ENCODE measurements around the gene PARP1. TPM values are rescaled to one million over a fixed set of nuclear protein-coding genes. Genes with fewer than 3 reads are reported as not detected.
A peak's percentile ranks its signal among the peaks of the same experiment; 100 is the strongest.

PARP1 gene
- total RNA-seq, 1 donor from 2014 or later, result 63.6 TPM

DNA sequence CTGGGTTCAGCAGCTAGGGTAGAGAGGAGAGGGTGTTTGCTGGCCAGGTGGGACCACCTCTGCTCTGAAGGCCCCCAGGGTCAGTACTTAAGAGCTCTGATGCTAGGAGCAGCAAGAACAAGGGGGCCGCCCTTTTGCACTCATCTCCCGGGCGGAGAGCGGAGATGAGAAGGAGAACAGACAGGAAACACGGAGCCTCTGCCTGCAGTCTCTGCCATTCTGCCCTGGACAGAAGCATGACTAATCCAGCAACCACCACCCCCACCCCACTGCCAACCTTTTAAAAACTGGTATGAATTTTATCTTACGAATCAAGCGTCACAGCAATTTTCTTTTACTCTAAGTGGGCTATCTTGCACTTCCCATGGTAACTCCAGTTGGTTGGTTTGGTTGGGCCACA is 34.5 kb downstream of the PARP1 start:
- no peak for DNase-seq

DNA sequence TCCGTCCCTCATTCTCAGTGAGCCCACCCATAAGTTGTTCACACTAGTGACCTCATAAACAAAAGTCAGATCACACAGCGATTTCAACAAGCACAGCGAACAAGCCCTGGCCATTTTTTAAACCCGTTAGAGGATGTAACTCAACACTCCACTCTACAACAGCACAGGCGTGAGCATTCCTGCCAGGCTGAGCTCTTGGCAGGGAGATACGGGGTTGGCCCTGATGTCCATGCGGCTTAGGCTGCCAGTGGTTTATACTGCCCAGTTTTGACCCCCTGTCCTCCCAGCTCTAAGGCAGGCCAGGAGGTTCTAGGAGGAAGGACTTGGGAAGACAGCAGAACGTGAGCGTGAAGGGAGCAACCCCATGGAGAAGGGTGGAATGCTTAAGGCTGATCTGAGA is 35.0 kb downstream of the PARP1 start:
- DNase-seq, result no peak

DNA sequence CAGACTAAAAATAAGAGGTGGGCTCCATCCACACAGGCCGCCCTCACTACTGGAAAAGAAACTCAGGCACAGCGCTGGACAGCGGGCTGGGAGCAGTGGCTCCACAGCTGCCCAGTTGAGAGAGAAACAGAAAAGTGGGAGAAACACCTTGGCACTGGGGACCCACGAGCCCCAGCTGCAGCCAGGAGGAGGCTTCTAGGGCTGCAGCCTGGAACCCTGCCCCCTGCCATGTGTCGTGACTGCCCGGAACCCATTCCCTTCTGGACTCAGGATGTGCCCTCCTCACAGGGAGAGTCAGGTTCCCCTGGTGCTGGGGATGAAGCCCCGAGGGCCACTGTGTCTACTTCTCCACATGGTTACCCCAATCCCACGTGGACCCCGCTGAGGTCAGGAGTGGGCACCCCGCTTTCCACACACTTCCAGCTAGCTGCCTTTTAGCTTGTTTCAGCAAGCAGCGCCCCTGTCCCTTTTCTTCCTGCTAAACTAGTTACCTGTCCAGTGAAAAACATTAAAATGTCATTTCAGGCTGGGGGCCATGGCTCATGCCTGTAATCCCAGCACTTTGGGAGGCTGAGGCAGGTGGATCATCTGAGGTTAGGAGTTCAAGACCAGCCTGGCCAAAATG is 35.9 kb downstream of the PARP1 start:
- DNase-seq, result no peak

- DNase-seq, result no peak
Observed at GRCh38 chr1:226371027-226371694, 36.7 kb downstream of the PARP1 start.

- no peak for DNase-seq
Observed at GRCh38 chr1:226370144-226370923, 37.6 kb downstream of the PARP1 start.

DNA sequence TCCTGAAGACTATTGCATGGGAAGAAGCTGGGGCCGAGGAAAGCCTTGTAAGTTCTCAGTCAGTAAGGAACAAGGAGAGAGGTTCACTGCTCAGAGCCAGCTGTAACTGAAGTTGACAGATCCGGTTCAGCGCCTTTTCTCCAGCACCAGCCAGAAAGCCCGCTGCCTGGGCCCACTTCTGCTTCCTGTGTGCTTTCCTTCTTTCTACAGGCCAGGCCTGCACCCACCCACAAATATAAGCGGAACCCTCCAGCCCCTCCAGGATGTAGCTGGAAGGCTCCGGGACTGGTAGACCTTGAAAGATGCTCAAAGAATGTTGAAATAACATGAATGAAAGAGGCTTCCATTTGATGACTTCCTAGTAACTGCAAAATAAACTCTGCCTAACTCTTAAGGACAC is 38.8 kb downstream of the PARP1 start:
- DNase-seq, result no peak

- no peak for DNase-seq
Observed at GRCh38 chr1:226366290-226366689, 41.6 kb downstream of the PARP1 start.

- DNase-seq, result no peak
Observed at GRCh38 chr1:226365831-226366231, 42.1 kb downstream of the PARP1 start.

DNA sequence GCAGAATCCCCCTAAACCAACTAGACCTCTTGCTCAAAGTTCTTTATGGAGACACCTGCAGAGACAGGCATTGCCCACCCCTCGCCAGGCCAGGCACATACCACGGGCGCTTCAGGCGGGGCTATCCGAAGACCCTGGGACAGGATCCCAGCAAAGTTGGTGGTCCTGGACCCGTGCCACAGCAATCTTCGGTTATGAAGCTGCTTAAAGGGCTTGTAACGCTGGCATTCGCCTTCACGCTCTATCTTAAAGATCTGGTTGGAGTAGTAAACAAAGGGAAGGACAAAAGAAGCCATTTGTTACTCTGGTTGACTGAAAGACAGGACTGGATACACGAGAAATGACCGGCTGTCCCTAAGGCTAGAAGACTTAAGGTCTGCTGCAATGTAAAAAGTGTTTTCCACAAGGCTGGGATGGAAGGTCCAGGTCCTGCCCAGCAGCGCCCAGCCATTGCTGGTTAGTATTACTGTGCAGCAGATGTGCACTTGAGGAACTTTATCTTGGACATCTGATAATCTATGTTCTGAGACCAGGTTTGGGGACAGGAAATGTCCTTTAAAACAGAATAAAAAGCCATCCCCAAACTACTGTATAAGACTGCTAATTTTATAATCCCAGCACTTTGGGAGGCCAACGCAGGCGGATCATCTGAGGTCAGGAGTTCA is 42.9 kb downstream of the PARP1 start:
- no peak for DNase-seq

DNA sequence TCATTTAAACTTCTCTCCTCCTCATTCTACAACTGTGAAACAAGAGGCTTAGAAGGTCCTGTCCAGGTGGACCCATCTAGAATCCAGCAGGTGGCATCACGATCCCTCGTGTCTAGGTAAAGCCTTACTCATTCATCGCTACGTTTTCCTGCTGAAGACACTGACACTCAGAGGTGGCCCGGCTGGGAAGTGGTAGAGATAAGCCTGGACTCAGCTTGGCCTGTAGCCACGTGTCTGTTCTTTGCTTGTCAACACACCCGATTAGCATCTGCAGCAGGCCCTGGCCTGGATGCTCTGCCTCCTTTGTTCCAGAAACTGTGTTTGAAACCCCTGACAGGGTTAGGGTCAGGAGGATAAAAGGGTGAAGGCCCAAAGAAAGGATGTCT is 43.4 kb downstream of the PARP1 start:
- DNase-seq, result no peak

DNA sequence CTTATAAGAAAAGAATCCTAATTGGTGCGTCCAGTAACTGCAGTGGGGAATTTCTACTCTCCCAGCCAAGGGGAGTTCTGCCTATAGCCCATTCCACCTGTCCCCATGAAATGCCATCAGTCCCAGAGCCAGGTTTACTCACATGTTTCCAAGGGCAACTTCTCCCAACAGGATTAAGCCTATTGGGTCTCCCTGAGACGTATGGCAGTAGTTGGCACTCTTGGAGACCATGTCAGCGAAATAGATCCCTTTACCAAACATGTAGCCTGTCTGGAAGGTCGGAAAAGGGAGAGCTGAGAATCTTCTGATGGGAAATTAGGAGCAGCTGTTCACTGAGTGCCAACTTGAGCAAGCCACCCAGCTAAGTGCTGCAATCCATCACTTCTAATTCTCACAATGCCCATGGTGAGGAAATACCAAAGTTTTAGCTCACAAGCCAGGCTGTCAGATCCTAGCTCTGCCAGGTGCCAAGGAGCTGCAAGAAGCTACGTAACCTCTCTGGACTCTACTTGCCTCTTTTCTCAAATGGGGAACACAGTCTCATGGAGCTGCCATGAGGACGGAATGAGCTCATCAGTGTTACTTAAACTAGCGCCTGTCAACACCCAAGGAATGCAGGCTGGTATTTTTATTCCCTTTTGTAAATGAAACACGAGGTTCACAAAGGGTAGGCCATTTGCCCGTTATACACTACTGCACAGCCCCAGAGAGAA is 43.9 kb downstream of the PARP1 start:
- no peak for DNase-seq

DNA sequence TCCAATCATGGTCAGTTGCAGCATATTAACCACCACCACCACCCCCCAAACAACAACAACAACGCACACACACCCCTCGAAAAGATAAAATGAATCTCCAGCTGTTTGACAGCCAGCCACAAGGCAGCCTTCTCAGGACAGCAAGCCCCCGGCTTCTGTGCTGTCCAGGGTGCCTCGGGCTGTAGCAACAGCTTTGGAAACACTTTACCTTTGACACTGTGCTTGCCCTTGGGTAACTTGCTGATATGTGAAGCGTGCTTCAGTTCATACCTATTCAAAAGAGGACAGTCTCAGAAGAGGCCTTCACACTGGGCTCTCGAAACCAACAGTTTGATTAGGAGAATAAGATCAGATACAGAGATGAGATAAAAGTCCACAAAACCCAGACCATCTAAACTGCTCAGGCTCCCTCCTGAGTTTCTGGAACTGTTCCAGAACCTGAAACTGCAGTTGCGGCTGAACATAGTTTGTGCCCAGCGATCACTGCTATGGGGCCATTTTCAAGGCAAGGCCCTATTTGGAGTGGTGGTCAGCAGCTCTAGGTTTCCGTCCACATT is 44.9 kb downstream of the PARP1 start:
- DNase-seq, result no peak

GRCh38 chr1:226362361-226362760 is 45.5 kb downstream of the PARP1 start:
- DNase-seq, result no peak

DNA sequence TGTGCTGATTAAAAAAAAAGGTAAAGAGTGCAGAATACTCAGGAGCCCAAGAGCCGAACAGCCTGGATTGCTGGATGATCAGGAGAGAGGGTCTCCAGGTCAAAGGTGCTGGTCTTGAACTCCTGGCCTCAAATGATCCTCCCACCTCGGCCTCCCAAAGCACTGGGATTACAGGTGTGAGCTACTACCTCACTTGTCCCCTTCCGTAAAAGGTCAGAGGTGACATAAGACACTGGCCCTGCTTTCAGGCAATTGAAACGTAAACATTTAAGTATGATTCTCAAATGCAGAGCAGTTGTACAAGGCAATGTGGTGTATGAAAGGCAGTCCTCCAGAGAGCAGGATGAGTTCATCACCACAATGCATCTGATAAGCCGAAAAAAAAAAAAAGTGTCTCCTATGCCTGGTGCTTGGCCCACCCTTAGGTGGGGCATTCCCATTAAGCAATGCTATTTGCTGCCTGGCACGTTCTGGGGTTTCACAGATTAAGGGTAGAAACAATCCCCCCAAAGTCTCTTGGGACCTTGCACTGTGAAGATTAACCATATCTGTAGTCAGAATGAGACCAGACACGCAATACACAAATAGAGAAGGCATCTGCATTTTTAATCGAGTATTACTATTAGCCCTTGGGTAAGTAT is 47.7 kb downstream of the PARP1 start:
- DNase-seq, result no peak

GRCh38 chr1:226357416-226357815 is 50.5 kb downstream of the PARP1 start:
- no peak for DNase-seq

- peak; percentile 27 for DNase-seq
Observed at GRCh38 chr1:226355669-226356551, 52.0 kb downstream of the PARP1 start.

DNA sequence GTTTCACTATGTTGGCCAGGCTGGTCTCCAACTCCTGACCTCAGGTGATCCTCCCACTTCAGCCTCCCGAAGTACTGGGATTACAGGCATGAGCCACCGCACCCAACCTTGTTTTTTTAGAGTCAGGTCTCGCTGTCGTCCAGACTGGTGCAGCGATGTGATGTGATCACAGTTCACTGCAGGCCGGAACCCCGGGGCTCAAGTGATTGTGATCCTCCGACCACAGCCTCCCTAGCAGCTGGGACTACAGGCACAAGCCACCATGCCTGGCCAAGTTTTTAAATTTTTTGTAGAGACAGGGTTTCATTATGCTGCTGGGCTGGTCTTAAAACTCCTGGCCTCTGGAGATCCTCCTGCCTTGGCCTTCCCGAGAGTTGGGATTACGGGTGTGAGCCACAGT is 52.9 kb downstream of the PARP1 start:
- DNase-seq, result no peak

DNA sequence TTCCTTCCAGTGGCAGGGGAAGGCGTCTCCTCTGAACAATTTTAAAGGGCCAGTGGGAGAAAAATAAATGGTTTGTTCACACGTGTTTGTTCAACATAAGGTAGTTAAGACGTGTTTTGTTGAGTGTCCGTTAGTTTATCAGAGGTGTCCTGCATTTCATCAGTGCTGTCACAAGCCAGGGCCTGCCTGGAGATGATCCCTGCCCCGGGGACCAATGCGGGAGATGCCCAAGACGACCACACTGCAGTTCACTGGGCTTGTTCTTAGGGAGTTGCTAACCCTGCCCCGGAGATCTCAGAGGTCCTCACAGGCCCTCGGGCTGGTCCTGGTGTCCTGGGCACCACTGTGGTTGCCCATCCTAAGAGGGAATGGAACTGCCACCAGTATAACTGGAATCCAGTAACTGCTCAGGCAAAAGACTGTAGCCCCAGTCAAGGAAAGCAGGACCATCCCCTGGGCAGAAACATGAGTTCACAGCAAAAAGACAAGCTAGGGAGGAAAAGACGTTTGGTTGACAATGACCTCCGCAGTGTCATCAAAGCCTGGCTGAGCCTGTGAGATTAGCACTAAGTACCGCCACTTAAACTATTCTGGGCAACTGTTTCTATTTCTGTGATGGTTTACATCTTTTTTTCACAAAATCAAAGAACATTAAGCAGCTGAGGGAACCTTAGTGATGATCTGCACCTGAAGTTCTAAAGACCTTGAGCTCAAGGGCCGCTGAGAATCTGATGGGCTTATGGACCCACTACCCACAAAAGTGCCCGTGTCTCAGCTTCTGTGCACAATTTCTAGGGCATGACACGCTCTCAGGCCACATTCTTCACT is 54.0 kb downstream of the PARP1 start:
- DNase-seq, result no peak

- no peak for DNase-seq
Observed at GRCh38 chr1:226351709-226352108, 56.2 kb downstream of the PARP1 start.

- DNase-seq, result no peak
Observed at GRCh38 chr1:226350519-226350865, 57.4 kb downstream of the PARP1 start.
